DMS 273 (cell line): Measurements from ENCODE around the gene PTPN4.

ENCODE experiments used
- DNase-seq: peaks from one replicate; lab custom pipeline; 2025; ENCODE audit not compliant: unreplicated experiment; lab: John Stamatoyannopoulos, UW

PTPN4 gene

GRCh38 chr2:119853777-119854399, 94.2 kb downstream of the PTPN4 start:
- DNase-seq: no peak

GRCh38 chr2:119856469-119856901, 96.8 kb downstream of the PTPN4 start:
- DNase-seq: no peak

GRCh38 chr2:119857742-119858141, 98.0 kb downstream of the PTPN4 start:
- no peak for DNase-seq

GRCh38 chr2:119859528-119859927, 99.8 kb downstream of the PTPN4 start:
- DNase-seq: no peak

- DNase-seq: peak; percentile 11
These were observed 101.2 kb downstream of the PTPN4 start for GRCh38 chr2:119860924-119861323.

GRCh38 chr2:119862127-119862889, 102.6 kb downstream of the PTPN4 start:
- no peak for DNase-seq

- no peak for DNase-seq
These were observed 104.6 kb downstream of the PTPN4 start for GRCh38 chr2:119864318-119864717.

- no peak for DNase-seq
These were observed 112.0 kb downstream of the PTPN4 start for GRCh38 chr2:119871725-119872124.

- no peak for DNase-seq
These were observed 113.9 kb downstream of the PTPN4 start for GRCh38 chr2:119873350-119874315.

GRCh38 chr2:119879502-119879901, 119.8 kb downstream of the PTPN4 start:
- DNase-seq: peak; percentile 12

GRCh38 chr2:119888680-119889079, 129.0 kb downstream of the PTPN4 start:
- no peak for DNase-seq

- no peak for DNase-seq
These were observed 138.1 kb downstream of the PTPN4 start for GRCh38 chr2:119897736-119898395.

GRCh38 chr2:119901013-119901412, 141.3 kb downstream of the PTPN4 start:
- no peak for DNase-seq

GRCh38 chr2:119910566-119910965, 150.8 kb downstream of the PTPN4 start:
- no peak for DNase-seq

GRCh38 chr2:119914266-119914665, 154.5 kb downstream of the PTPN4 start:
- no peak for DNase-seq

GRCh38 chr2:119921825-119922224, 162.1 kb downstream of the PTPN4 start:
- DNase-seq: no peak

- no peak for DNase-seq
These were observed 163.0 kb downstream of the PTPN4 start for GRCh38 chr2:119922699-119923098.

- DNase-seq: no peak
These were observed 169.8 kb downstream of the PTPN4 start for GRCh38 chr2:119929537-119929936.

GRCh38 chr2:119932809-119933208, 173.1 kb downstream of the PTPN4 start:
- DNase-seq: no peak

- DNase-seq: no peak
These were observed 174.6 kb downstream of the PTPN4 start for GRCh38 chr2:119934319-119934718.

- no peak for DNase-seq
These were observed 178.0 kb downstream of the PTPN4 start for GRCh38 chr2:119937680-119938079.
